Measurements from ENCODE around the gene RIPOR3. TPM values are rescaled to one million over a fixed set of nuclear protein-coding genes. Genes with fewer than 3 reads are reported as not detected.
A peak's percentile ranks its signal among the peaks of the same experiment; 100 is the strongest.

The RIPOR3 gene

DNA sequence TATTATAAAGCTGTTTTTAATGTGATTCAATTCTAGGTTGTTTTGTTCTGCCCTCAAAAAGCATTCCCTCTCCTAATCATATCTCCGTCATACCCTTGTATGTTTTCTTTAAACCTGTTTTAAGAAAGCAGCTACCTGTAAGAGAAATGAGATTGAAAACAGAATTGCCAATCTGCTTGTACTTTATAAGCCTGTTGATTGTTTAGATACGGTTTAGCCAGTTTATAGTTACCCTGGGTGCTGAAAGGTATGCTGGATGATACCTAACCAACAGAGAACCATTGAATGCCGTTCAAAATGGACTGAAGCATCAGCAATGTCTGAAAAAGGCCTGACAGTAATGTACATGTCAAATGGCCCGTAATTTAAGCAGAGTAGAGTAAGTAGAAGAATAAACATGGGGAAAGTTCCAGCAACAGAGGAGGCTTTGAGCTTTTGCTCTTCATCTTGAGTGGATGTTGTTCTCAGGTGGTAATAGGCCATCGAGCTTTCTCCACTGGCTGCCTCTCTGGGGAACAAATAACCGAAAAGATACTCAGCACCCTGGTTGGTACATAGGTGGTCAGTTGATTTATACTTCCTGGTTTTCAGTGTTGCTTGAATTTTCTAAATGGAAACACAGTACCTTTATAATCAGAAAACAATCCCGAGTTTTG lies 153.7 kb downstream of the RIPOR3 start:
- no peak overlapping the region for H3K9ac ChIP-seq (ENCODE audit: low read length)
- H2AK5ac ChIP-seq (ENCODE audit: low read length, severe bottlenecking), result peak overlapping the region; percentile 88
- H2BK5ac ChIP-seq (ENCODE audit: low read depth, low read length, poor library complexity, severe bottlenecking), result peak overlapping the region; percentile 39
- no peak overlapping the region for H3K4me3 ChIP-seq (ENCODE audit: insufficient read depth in 1 of 2, low read depth in 1 of 2, low read length in 2 of 2)
- peaks cover 26% of the 10 kb centered on the region for H3K4me1 ChIP-seq (ENCODE audit: control insufficient read depth, insufficient read depth, low read depth, low read length)
- no peak overlapping the region for H3K4me2 ChIP-seq (ENCODE audit: low read length, poor library complexity, severe bottlenecking)
- no peak overlapping the region for H3K23ac ChIP-seq (ENCODE audit: low read length in 2 of 2)
- no peaks in the 10 kb centered on the region for H3K9me3 ChIP-seq (ENCODE audit: control insufficient read depth, low read length)
- H3K36me3 ChIP-seq (ENCODE audit: control insufficient read depth in 1 of 2, insufficient read depth in 2 of 2, low read depth in 1 of 2, low read length in 2 of 2), result peaks cover 2 to 14% of the 10 kb centered on the region in 2 experiments
- no peak overlapping the region for H4K8ac ChIP-seq (ENCODE audit: low read length)
- no peak overlapping the region for H2AFZ ChIP-seq (ENCODE audit: low read depth, low read length)
- DNase-seq, result no peak
- peak overlapping the region; percentile 46 for H3K27ac ChIP-seq (ENCODE audit: low read length, poor library complexity, severe bottlenecking)
- no peaks in the 10 kb centered on the region for H3K27me3 ChIP-seq (ENCODE audit: control insufficient read depth in 1 of 2, insufficient read depth in 1 of 2, low read length in 2 of 2)
- no peak overlapping the region for H3K14ac ChIP-seq (ENCODE audit: low read length in 2 of 2)
- H2BK120ac ChIP-seq (ENCODE audit: low read depth, low read length), result no peak overlapping the region
- peak overlapping the region in 1 of 2 experiments; percentile 48 for H3K18ac ChIP-seq (ENCODE audit: low read depth in 1 of 2, low read length in 2 of 2)
- no peak overlapping the region for H2BK15ac ChIP-seq (ENCODE audit: low read depth, poor library complexity, severe bottlenecking)
- 88% methylated on average over 5 of the region's 7 CpGs for WGBS
- H3K4ac ChIP-seq (ENCODE audit: low read depth in 1 of 2, low read length in 2 of 2), result no peak overlapping the region
- peak overlapping the region in 1 of 2 experiments; percentile 32 for H2BK12ac ChIP-seq (ENCODE audit: low read length in 2 of 2)
- no peak overlapping the region for H4K91ac ChIP-seq (ENCODE audit: low read length)
- no peaks in the 10 kb centered on the region for H3K79me1 ChIP-seq (replicated peaks; ENCODE audit: low read length, poor library complexity, severe bottlenecking)

DNA sequence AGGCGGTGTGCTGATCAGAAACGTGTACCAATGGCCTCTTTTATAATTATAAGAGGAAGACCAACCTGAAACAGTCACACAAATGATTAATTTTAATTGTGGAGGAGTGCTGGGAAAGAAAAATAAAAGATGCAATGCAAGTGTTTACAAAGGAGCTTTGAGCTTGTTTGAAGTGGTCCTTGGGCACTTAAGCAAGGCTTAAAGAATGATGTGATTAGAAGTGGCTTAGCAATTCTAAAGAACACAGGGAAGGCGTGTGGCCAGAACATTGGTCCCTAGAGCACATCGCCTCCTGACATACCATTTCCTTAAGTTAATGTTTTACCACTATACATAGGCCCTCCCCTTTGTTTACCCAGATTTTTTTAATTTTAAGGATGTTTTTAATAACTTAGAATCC lies 155.0 kb downstream of the RIPOR3 start:
- no peak overlapping the region for H3K18ac ChIP-seq (ENCODE audit: low read depth in 1 of 2, low read length in 2 of 2)
- H3K27me3 ChIP-seq (ENCODE audit: control insufficient read depth in 1 of 2, insufficient read depth in 1 of 2, low read length in 2 of 2), result no peaks in the 10 kb centered on the region
- peaks cover 2 to 7% of the 10 kb centered on the region in 2 experiments for H3K36me3 ChIP-seq (ENCODE audit: control insufficient read depth in 1 of 2, insufficient read depth in 2 of 2, low read depth in 1 of 2, low read length in 2 of 2)
- H3K23ac ChIP-seq (ENCODE audit: low read length in 2 of 2), result no peak overlapping the region
- H3K4ac ChIP-seq (ENCODE audit: low read depth in 1 of 2, low read length in 2 of 2), result no peak overlapping the region
- no peak overlapping the region for H4K8ac ChIP-seq (ENCODE audit: low read length)
- no peak overlapping the region for H2BK5ac ChIP-seq (ENCODE audit: low read depth, low read length, poor library complexity, severe bottlenecking)
- DNase-seq, result peak; percentile 64
- H3K4me3 ChIP-seq (ENCODE audit: insufficient read depth in 1 of 2, low read depth in 1 of 2, low read length in 2 of 2), result no peak overlapping the region
- H2AFZ ChIP-seq (ENCODE audit: low read depth, low read length), result no peak overlapping the region
- H2BK120ac ChIP-seq (ENCODE audit: low read depth, low read length), result no peak overlapping the region
- 62% methylated on average over 3 of the region's 4 CpGs for WGBS
- H2BK15ac ChIP-seq (ENCODE audit: low read depth, poor library complexity, severe bottlenecking), result no peak overlapping the region
- H3K14ac ChIP-seq (ENCODE audit: low read length in 2 of 2), result no peak overlapping the region
- H3K27ac ChIP-seq (ENCODE audit: low read length, poor library complexity, severe bottlenecking), result no peak overlapping the region
- H2AK5ac ChIP-seq (ENCODE audit: low read length, severe bottlenecking), result no peak overlapping the region
- no peak overlapping the region for H3K4me2 ChIP-seq (ENCODE audit: low read length, poor library complexity, severe bottlenecking)
- peaks cover 29% of the 10 kb centered on the region for H3K4me1 ChIP-seq (ENCODE audit: control insufficient read depth, insufficient read depth, low read depth, low read length)
- H3K9ac ChIP-seq (ENCODE audit: low read length), result no peak overlapping the region
- H4K91ac ChIP-seq (ENCODE audit: low read length), result no peak overlapping the region
- no peaks in the 10 kb centered on the region for H3K9me3 ChIP-seq (ENCODE audit: control insufficient read depth, low read length)
- H3K79me1 ChIP-seq (replicated peaks; ENCODE audit: low read length, poor library complexity, severe bottlenecking), result no peaks in the 10 kb centered on the region
- H2BK12ac ChIP-seq (ENCODE audit: low read length in 2 of 2), result no peak overlapping the region

Small RNA genes lying within 50 kb of the gene (small RNA-seq; reads per million reads assigned to genes)
- gene MIR1302-5 (ENCODE audit: low read depth) (not detected), gene MIR645 (ENCODE audit: low read depth) (not detected), gene RF00019 (ENCODE audit: low read depth) (not detected)

Data from mesenchymal stem cell (in vitro differentiated cells and primary cell).